OCI-M1 (cell line): ENCODE data around the gene ANKDD1B.
A peak's percentile ranks its signal among the peaks of the same experiment; 100 is the strongest.
"Not testable (repeated sequence)": the region's sequence is repeated elsewhere in the genome, so short reads cannot be mapped to it uniquely, and the experiment has no call there.

Source experiments
- DNase-seq: peaks from one replicate; lab custom pipeline; 2025; lab: John Stamatoyannopoulos, UW

Gene ANKDD1B

GRCh38 chr5:75611311-75612225, at the start of gene ANKDD1B:
ANKDD1B (plus strand) TSS chr5:75611453; CDS start chr5:75611635, 182 bp downstream.
- no peak for DNase-seq

GRCh38 chr5:75565991-75566709, 45.1 kb upstream of the ANKDD1B start:
- not testable (repeated sequence) for DNase-seq

- DNase-seq, result peak; percentile 91
Observed at GRCh38 chr5:75566710-75567309, 44.4 kb upstream of the ANKDD1B start.

GRCh38 chr5:75567710-75568109, 43.5 kb upstream of the ANKDD1B start:
- peak; percentile 59 for DNase-seq

- DNase-seq, result peak; percentile 43
Observed at GRCh38 chr5:75568202-75568601, 43.1 kb upstream of the ANKDD1B start.

- DNase-seq, result peak; percentile 75
Observed at GRCh38 chr5:75571547-75571946, 39.7 kb upstream of the ANKDD1B start.

- DNase-seq, result no peak
Observed at GRCh38 chr5:75574791-75575190, 36.5 kb upstream of the ANKDD1B start.

GRCh38 chr5:75578280-75578679, 33.0 kb upstream of the ANKDD1B start:
- not testable (repeated sequence) for DNase-seq

GRCh38 chr5:75584641-75585040, 26.6 kb upstream of the ANKDD1B start:
- peak; percentile 4 for DNase-seq

GRCh38 chr5:75588666-75589065, 22.6 kb upstream of the ANKDD1B start:
- DNase-seq, result no peak

- DNase-seq, result no peak
Observed at GRCh38 chr5:75600535-75600934, 10.7 kb upstream of the ANKDD1B start.

- no peak for DNase-seq
Observed at GRCh38 chr5:75601567-75601966, 9.7 kb upstream of the ANKDD1B start.

GRCh38 chr5:75601996-75602395, 9.3 kb upstream of the ANKDD1B start:
- no peak for DNase-seq

- DNase-seq, result no peak
Observed at GRCh38 chr5:75603371-75603770, 7.9 kb upstream of the ANKDD1B start.

GRCh38 chr5:75603821-75604220, 7.4 kb upstream of the ANKDD1B start:
- DNase-seq, result no peak

GRCh38 chr5:75607341-75607740, 3.9 kb upstream of the ANKDD1B start:
- DNase-seq, result peak; percentile 23

- peak; percentile 54 for DNase-seq
Observed at GRCh38 chr5:75608870-75609269, 2.4 kb upstream of the ANKDD1B start.

- DNase-seq, result no peak
Observed at GRCh38 chr5:75610201-75610600, 1.1 kb upstream of the ANKDD1B start.

- not testable (repeated sequence) for DNase-seq
Observed at GRCh38 chr5:75610859-75611310, 368 bp upstream of the ANKDD1B start.

GRCh38 chr5:75612226-75612569, 945 bp downstream of the ANKDD1B start:
- DNase-seq, result no peak

- DNase-seq, result no peak
Observed at GRCh38 chr5:75612901-75613300, 1.6 kb downstream of the ANKDD1B start.

- no peak for DNase-seq
Observed at GRCh38 chr5:75614176-75614575, 2.9 kb downstream of the ANKDD1B start.
